HG03575 (cell line): ENCODE results near the gene GSG1L.
"Not testable (repeated sequence)": the region's sequence is repeated elsewhere in the genome, so short reads cannot be mapped to it uniquely, and the experiment has no call there.

Experiments
- ATAC-seq: cut with Tn5 transposase; IDR thresholded peaks from one replicate; pipeline ENCODE4 v1.9.1; 2021; ENCODE audit not compliant: unreplicated experiment, insufficient number of reproducible peaks, low FRiP score; ENCODE audit errors: extremely low read depth

Gene GSG1L

DNA sequence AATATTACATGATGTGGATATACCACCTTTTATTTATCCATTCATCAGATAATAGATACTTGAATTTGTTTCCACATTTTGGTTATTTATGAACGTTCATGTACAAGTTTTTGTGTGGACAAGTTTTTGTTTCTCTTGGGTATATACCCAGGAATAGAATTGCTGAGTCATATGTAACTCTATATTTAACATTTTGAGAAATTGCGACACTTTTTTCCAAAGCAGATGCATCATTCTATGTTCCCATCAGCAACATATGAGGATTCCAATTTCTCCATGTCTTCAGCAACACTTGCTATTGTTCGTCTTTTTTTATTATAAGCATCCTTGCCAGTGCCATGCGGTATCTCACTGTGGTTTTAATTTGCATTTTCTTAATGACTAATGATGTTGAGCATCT, 93.9 kb downstream of the GSG1L start:
- ATAC-seq = no peak

DNA sequence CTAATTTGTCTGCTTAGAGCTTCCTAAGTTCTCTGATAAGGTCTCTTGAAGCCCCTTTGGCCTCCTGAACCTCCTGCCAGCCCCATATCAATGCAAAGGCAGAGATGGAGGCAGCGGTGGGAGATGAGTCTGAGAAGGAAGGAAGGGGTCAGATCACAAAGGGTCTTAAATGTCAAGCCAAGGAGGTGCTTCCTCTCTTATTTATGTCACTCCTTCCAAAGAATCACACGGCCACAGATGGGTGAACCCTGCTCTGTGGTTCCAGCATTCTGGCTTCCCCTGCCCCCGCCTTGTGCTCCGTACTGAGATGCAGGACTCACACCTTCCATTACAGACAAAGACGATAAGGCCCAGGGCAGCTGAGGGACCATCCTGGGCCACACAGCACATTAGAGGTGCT, 96.3 kb downstream of the GSG1L start:
- no peak for ATAC-seq

- ATAC-seq = no peak
Observed at GRCh38 chr16:27966756-27967155, 96.8 kb downstream of the GSG1L start.

DNA sequence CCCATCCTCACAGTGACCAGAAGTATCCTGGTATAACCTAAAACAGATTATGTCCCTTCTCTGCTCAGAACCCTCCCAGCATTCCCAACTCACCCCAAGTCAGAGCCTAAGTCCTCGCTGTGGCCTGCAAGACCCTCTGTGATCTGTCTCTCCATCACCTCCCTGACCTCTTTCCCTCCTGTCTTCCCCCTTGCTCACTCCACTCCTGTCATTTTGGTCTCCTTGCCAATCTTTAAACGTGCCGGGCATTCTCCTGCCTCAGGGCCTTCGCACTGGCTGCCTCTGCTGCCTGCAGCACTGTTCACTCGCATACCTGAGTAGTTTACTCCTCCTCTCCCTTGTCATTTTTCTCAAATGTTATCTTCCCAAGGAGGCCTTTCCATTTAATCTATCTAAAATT, 97.7 kb downstream of the GSG1L start:
- ATAC-seq = no peak

- no peak for ATAC-seq
Observed at GRCh38 chr16:27963471-27963965, 100.0 kb downstream of the GSG1L start.

- ATAC-seq = no peak
Observed at GRCh38 chr16:27962197-27962596, 101.3 kb downstream of the GSG1L start.

DNA sequence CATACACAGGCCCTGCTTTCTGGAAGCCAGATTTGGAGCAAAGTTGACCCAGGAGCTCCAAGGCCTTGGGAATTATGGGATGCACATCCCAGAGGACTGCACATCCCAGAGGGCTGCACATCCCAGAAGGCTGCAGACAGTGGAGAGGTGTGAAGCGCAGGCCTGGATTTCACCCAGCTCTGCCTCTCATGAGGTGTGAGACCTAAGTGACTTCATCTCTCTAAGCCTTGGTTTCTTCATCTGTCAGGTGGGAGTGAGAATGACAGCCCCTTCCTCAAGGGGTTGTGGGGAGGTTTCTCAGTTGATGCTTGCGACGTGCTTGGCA, 102.3 kb downstream of the GSG1L start:
- ATAC-seq = no peak

- ATAC-seq = no peak
Observed at GRCh38 chr16:27960619-27961295, 102.8 kb downstream of the GSG1L start.

- no peak for ATAC-seq
Observed at GRCh38 chr16:27959914-27960313, 103.6 kb downstream of the GSG1L start.

DNA sequence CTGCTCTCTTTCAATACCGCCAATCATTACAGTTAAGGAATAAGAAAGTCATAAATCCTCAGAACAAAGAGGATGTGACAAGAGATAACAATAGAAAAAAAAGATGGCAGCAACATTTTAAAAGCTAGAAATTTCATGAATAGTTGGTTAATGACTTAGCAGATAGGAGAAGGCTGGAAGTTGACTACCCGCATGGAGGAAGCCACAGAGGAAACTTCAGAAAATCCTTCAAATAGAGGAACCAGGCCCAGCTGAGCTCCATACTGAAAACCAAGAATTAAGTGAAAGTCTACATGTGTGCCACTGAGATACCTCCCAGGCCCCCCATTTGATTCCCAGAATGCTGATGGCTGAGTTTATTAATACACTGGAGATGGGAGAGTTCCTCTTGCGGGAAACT, 109.3 kb downstream of the GSG1L start:
- ATAC-seq = no peak

- ATAC-seq = no peak
Observed at GRCh38 chr16:27952811-27953210, 110.7 kb downstream of the GSG1L start.

- ATAC-seq = no peak
Observed at GRCh38 chr16:27951489-27952120, 111.9 kb downstream of the GSG1L start.

DNA sequence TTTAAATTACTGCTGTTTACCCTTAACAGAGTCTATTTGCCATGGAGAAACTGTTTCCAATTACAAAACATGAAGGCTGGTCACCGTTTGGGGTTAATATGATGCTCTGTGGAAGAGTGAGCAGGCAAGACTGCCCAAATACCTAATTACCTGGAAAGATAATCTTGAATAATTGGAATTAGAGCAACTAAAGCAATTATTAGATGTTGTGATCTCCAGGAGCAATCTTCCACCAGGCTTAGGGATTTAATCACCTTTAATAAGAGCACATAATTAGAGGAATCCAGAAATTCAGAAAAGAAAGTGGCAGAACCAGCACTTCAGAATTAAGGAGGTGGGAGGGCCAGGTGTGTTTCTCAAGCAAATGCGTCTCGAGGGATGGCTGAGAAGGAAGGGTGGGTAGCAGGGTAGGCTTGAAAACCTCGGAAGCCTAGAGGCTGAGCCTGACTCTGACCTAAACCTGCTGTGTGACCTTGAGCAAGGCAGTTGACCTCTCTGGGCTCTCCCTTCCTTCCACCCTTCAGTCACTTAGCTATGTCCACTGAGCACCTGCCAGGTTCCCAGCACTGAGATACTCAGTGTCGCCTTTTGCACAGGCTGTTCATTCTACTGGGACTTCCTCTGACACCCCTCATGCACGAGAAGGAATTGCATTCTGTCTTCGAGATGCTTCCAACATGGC, 113.2 kb downstream of the GSG1L start:
- ATAC-seq = no peak

GRCh38 chr16:27947696-27948095, 115.8 kb downstream of the GSG1L start:
- no peak for ATAC-seq

GRCh38 chr16:27945233-27945973, 118.1 kb downstream of the GSG1L start:
- no peak for ATAC-seq

- no peak for ATAC-seq
Observed at GRCh38 chr16:27943766-27944165, 119.7 kb downstream of the GSG1L start.

GRCh38 chr16:27942071-27942470, 121.4 kb downstream of the GSG1L start:
- not testable (repeated sequence) for ATAC-seq

DNA sequence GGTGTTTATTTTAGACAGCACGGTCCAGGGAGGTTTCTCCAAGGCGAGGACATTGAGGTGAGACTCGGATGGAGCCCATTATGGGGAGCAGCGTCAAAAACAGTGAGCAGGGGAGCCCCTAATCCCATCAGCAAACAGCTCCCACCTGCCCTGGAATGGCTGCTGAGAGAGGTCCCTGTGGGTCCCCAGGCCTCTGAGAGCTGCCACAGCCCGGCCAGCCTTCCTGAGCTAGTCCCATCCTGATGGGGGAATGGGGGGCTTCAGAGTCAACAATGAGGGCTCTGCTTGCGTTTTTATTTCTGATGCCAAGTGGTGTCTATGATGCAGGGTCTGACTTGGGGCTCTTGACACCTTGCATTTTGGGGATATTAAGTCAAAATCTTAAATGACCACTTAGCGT, 128.4 kb downstream of the GSG1L start:
- ATAC-seq = no peak

- no peak for ATAC-seq
Observed at GRCh38 chr16:27932542-27933135, 130.9 kb downstream of the GSG1L start.
